COR-L47 (cell line): ENCODE measurements around the gene CACNG5.
"Not testable (repeated sequence)": the region's sequence is repeated elsewhere in the genome, so short reads cannot be mapped to it uniquely, and the experiment has no call there.

Source experiments
- DNase-seq: peaks from one replicate; lab custom pipeline; 2025; lab: John Stamatoyannopoulos, UW

The CACNG5 gene

GRCh38 chr17:66849851-66850580, 15.1 kb downstream of the CACNG5 start:
- no peak for DNase-seq

DNA sequence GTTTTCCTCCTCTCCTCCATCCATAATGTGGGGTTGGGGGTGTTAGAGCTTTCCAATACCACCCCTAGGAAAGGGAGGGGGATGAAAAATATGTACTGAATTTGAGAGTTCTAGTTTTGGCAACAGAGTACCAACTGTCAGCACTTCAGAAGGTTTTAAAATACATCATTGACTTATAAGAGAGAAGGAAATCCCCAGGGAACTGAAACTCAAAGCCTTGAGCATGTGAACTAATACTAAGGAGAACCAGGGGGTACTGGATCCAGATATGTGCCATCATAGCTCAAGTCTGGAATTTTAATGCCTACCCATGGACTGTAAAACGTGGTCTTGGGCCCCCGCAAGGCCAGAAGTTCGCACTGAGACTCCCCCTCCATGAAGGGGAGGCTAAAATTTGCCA, 15.8 kb downstream of the CACNG5 start:
- DNase-seq, result no peak

DNA sequence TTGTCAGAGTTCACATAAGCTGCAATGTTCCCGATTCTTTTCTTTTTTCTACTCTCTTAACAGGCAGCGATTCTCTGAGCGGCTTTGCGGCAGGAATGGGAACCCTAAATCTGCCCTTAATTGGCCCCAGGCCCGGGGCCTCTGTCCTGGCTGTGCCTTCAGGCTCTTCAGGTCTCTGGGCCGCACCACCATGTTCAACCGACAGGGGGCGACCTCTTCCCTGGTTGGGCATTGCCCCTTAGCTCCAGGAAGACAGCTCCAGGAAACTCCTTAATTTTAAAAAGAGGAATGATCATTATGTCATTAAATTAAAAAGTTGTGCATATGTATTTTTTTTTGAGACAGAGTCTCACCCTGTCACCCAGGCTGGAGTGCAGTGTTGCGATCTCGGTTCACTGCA, 20.3 kb downstream of the CACNG5 start:
- no peak for DNase-seq

- no peak for DNase-seq
These were observed 23.5 kb downstream of the CACNG5 start for GRCh38 chr17:66858226-66859083.

DNA sequence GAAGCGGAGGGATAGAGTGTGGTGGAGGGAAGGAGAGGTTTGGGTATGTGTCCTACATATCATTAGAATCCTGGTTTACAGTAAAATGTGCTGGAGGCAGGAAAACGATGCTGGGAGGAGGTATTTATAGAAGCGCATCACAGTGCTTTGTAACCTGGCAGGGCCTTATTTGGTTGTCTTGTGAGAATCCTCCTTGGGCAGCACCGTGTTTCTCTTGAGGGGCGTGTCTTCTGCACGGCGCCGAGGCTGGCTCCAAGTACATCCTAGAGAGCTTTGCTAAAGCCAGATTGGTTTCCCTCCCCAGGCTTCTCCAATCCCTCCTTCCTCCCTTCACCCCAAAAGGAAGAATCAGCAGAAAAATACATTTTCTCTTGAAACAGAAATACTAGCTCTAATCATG, 24.4 kb downstream of the CACNG5 start:
- DNase-seq, result no peak

GRCh38 chr17:66860204-66860603, 25.3 kb downstream of the CACNG5 start:
- DNase-seq, result no peak

DNA sequence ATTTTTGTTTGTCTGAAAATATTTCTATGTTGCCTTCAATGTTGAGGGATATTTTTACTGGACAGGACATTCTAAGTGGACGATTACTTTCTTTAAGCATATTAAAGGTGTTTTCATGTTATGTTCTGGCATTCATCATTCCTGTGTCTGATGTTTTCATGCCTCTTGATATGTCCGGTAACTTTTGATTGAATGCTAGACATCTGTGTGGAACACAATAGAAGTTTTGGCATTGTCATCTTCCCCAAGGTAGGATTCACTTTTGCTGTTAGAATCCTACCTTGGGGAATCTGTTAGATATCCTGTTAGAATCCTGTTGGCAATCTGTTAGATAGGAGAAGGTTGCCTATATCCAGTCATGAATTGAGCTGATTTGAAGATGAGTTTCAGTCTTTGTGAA, 28.9 kb downstream of the CACNG5 start:
- no peak for DNase-seq

DNA sequence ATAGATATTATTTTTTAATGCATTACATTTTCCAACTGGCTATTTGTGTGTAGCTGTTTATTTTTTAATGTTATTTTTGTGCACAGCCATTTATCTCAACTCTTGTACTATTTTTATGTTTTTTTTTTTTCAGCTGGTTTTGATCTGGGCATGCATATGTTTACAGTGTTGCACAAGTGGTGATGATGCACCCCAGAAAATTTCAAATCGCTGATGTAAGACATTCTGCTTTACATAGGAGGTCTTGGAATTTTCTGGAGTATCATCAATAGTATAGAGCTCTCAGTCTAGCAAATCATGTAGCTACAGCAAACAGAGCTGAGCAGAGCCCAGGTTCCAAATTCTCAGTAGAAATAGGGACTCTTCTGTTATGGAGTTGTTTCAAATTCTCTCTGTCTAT, 30.2 kb downstream of the CACNG5 start:
- no peak for DNase-seq

- DNase-seq, result no peak
These were observed 39.0 kb downstream of the CACNG5 start for GRCh38 chr17:66873962-66874361.

GRCh38 chr17:66884931-66885330, 50.0 kb downstream of the CACNG5 start:
- no peak for DNase-seq

DNA sequence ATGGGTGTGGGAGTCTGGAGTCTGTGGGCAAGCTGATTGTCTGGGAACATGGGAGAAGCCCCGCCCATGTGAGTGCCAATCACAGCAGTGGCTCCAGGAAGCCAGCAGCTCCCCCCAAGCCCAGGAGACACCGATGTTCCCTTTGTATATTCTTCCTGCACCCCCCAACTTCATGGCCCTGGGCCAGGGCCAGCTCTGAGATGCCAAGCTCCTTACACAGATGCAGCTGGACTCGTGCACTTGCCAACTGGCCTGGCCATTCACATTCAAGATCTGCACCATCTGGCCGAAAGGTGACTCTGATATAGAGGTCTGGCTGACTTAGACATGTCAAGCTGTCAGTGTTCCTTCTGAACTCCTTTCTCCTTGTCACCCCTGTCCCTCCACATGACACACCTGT, 50.5 kb downstream of the CACNG5 start:
- peak; percentile 27 for DNase-seq

- peak; percentile 52 for DNase-seq
These were observed 54.7 kb downstream of the CACNG5 start for GRCh38 chr17:66889480-66890230.

DNA sequence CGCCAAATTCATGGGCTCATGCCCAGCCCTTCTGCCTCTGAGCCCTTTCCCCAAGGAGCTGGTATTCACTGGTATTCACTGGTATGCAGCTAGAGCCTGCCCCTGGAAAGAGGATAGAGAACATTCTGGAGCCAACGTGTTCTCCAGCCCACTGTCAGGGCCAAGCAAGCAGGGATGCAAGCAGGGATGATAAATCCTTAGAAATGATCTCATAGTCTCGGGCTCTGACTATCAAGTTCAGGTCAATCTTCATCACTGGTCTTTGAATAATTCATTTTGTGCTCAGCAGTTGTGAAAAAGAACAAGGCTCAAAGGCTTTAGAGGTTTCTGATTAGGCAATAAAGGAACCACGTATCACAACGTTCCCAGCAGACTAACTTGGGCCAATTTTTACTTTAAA, 57.3 kb downstream of the CACNG5 start:
- DNase-seq, result no peak

DNA sequence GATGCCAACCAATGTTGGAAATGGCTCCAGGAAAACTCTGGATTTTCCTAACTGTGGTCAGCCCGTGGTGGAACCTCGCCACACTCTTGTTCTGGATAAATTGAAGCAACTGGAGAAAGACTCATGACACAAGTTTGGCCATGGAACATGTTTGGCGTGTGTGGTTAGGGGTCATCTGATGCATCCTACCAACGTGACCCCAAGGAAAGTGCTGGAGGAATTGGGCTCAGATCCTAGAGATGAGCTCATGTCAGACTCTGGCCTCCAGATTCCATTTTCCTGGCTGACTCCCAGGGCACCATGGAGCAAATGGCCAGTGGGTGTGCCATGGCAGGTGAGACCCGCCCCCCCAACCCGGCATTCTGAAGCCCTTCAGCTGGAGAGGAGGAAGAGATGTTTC, 58.5 kb downstream of the CACNG5 start:
- DNase-seq, result no peak

DNA sequence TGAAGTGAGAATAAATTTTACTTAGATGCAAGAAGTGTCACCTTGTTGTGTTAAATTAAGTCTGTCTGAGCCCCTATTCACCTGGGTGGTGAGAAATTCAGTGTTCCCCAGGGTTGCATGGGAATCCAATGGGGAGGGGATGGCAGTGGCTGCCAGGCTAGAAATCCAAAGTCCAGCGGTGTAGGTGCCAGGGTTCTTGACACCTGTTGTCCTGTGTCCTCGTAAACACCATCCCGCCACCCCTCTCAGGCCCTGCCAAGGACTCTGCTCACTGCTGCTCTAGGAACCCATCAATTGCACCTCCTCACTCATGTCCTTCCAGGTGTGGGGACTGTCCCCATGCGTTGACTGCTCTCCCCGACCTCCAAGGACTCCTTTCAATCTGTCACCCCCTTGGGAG, 58.9 kb downstream of the CACNG5 start:
- no peak for DNase-seq

DNA sequence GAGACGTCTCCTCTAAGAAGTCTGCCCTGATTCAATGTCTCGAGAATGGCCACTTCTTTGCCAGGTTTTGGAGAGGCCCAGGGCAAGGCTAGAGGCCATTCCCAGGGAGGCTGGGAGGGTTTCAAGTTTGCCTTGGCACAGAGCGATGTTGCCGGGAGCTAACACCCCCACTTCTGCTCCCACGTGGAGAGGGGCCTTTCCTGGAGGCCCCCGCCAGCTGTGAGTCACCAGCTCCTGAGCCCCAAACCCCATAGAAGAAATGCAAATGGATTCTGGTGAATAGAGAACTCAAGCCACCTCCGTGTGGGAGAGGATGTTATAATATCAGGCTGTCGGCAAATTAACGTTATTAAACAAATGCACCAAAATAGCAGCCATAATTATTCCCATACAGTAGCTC, 62.2 kb downstream of the CACNG5 start:
- no peak for DNase-seq

GRCh38 chr17:66898536-66898935, 63.6 kb downstream of the CACNG5 start:
- DNase-seq, result no peak

GRCh38 chr17:66900126-66901010, 65.5 kb downstream of the CACNG5 start:
- peak; percentile 12 for DNase-seq

DNA sequence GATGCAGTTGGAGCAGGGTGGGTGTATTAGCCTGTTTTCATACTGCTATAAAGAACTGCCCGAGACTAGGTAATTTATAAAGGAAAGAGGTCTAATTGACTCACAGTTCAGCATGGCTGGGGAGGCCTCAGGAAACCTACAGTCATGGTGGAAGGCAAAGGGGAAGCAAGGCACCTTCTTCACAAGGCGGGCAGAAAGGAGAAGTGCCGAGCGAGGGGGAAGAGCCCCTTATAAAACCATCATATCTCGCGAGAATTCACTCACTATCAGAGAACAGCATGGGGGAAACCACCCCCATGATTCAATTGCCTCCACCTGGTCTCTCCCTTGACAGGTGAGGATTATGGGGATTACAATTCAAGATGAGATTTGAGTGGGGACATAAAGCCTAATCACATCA, 68.4 kb downstream of the CACNG5 start:
- not testable (repeated sequence) for DNase-seq

GRCh38 chr17:66903781-66904180, 68.9 kb downstream of the CACNG5 start:
- no peak for DNase-seq

GRCh38 chr17:66904760-66905624, 70.1 kb downstream of the CACNG5 start:
- DNase-seq, result peak; percentile 96
